Muscle of leg (tissue), 11 donors: ENCODE measurements around the gene POGLUT3. TPM values are rescaled to one million over a fixed set of nuclear protein-coding genes. Genes with fewer than 3 reads are reported as not detected.

Experiments
- DNase-seq: peaks from one replicate; pipeline ENCODE4 v3.0.0; 2013
- H3K27ac ChIP-seq: one replicate; pipeline ENCODE4 v1.5.1; 2013; ENCODE audit warnings: mild to moderate bottlenecking, low read length, control low read depth
- H3K27me3 ChIP-seq: one replicate; pipeline ENCODE4 v1.6.1; 2013; ENCODE audit warnings: low read length; ENCODE audit not compliant: control insufficient read depth, insufficient read depth
- H3K36me3 ChIP-seq: one replicate; pipeline ENCODE4 v1.6.1; 2013; ENCODE audit warnings: low read length; ENCODE audit not compliant: control insufficient read depth, insufficient read depth
- H3K4me1 ChIP-seq: one replicate; pipeline ENCODE4 v1.6.1; 2013; ENCODE audit warnings: low read length; ENCODE audit not compliant: control insufficient read depth, insufficient read depth
- H3K4me3 ChIP-seq: one replicate; pipeline ENCODE4 v1.5.1; 2013; ENCODE audit warnings: low read length, control low read depth
- H3K9me3 ChIP-seq: replicated peaks from 2 replicates; pipeline ENCODE4 v1.6.1; 2013; ENCODE audit warnings: low read depth, low read length; ENCODE audit not compliant: control insufficient read depth
- WGBS: methylation state at CpG from one replicate; pipeline ENCODE4 v1.1.5; 2013; ENCODE audit warnings: missing lambda C conversion rate; ENCODE audit not compliant: insufficient coverage; 5-methylcytosine and 5-hydroxymethylcytosine counted together
- polyA plus RNA-seq, 8 donors: library from polyadenylated mRNA; unstranded; fragments of 120-200 nt; gene quantifications; one replicate each; pipeline versions ENCODE4 v1.2.1 to v1.2.3, GENCODE V29; 2013; ENCODE audit warnings: inconsistent platforms in 1 of 8, low replicate concordance in 1 of 8; ENCODE audit not compliant: insufficient read length in 8 of 8, insufficient read depth in 1 of 8
- total RNA-seq: library from RNA; stranded (reverse); fragments of 120-200 nt; gene quantifications from one replicate; pipeline ENCODE4 v1.2.4, GENCODE V29; 2013

Gene POGLUT3
- total and polyA plus RNA-seq, 9 donors = 41.2 to 81.2 (median 56.1) TPM

GRCh38 chr11:108491936-108492335 lies 6.2 kb downstream of the POGLUT3 start:
- H3K4me3 ChIP-seq = no peak overlapping the region
- no peak overlapping the region for H3K27ac ChIP-seq
- H3K4me1 ChIP-seq = peaks cover 4% of the 10 kb centered on the region
- no peak for DNase-seq
- no peaks in the 10 kb centered on the region for H3K27me3 ChIP-seq
- H3K36me3 ChIP-seq = peaks cover 24% of the 10 kb centered on the region
- WGBS = 83% methylated on average over 1 of the region's 3 CpGs
- no peaks in the 10 kb centered on the region for H3K9me3 ChIP-seq

DNA sequence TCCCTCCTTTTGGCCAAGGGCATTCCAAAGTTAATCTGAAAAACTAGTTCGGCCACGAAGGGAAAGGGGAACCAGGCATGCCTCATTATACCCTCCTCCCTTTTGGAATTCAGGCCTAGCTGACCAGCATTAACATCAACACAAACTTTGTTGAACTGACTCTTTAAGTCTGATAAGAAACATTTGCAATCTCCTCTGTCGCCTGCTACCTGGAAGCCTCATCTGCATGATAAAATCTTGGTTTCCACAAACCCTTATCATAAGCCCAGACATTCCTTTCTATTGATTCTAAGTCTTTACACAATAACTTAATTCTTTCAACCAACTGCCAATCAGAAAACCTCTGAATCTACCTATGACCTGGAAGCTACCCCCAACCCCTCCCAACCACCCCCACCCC lies 11.4 kb downstream of the POGLUT3 start:
- Histone ChIP-seq H3K27ac (no peak overlapping the region), H3K4me1 (no peaks in the 10 kb centered on the region), H3K9me3 (no peaks in the 10 kb centered on the region), H3K36me3 (peaks cover 54% of the 10 kb centered on the region), H3K4me3 (no peak overlapping the region), H3K27me3 (no peaks in the 10 kb centered on the region)
- 87% methylated on average over 3 of the region's 3 CpGs for WGBS
- DNase-seq = no peak

- no peak overlapping the region for H3K4me3 ChIP-seq
- no peaks in the 10 kb centered on the region for H3K27me3 ChIP-seq
- H3K27ac ChIP-seq = no peak overlapping the region
- no peak for DNase-seq
- peaks cover 55% of the 10 kb centered on the region for H3K36me3 ChIP-seq
- no CpG with 5 or more reads among the region's 3 CpGs for WGBS
- no peaks in the 10 kb centered on the region for H3K9me3 ChIP-seq
- no peaks in the 10 kb centered on the region for H3K4me1 ChIP-seq
Observed at GRCh38 chr11:108486331-108486730, 11.9 kb downstream of the POGLUT3 start.

- H3K9me3 ChIP-seq = no peaks in the 10 kb centered on the region
- no peak for DNase-seq
- no peaks in the 10 kb centered on the region for H3K27me3 ChIP-seq
- no peak overlapping the region for H3K4me3 ChIP-seq
- H3K27ac ChIP-seq = no peak overlapping the region
- no peaks in the 10 kb centered on the region for H3K4me1 ChIP-seq
- peaks cover 47% of the 10 kb centered on the region for H3K36me3 ChIP-seq
Observed at GRCh38 chr11:108483163-108483562, 15.0 kb downstream of the POGLUT3 start.

GRCh38 chr11:108474664-108475463 lies 23.3 kb downstream of the POGLUT3 start:
- Histone ChIP-seq H3K4me3 (no peak overlapping the region), H3K27ac (no peak overlapping the region), H3K27me3 (no peaks in the 10 kb centered on the region), H3K9me3 (no peaks in the 10 kb centered on the region), H3K36me3 (peaks cover 35% of the 10 kb centered on the region), H3K4me1 (no peaks in the 10 kb centered on the region)
- WGBS = 90% methylated on average over 8 of the region's 11 CpGs
- no peak for DNase-seq

GRCh38 chr11:108472681-108473080 lies 25.5 kb downstream of the POGLUT3 start:
- Histone ChIP-seq H3K4me1 (peaks cover 4% of the 10 kb centered on the region), H3K9me3 (no peaks in the 10 kb centered on the region), H3K36me3 (peaks cover 27% of the 10 kb centered on the region), H3K4me3 (no peak overlapping the region), H3K27ac (no peak overlapping the region), H3K27me3 (no peaks in the 10 kb centered on the region)
- WGBS = no CpG with 5 or more reads among the region's 1 CpG
- DNase-seq = no peak

DNA sequence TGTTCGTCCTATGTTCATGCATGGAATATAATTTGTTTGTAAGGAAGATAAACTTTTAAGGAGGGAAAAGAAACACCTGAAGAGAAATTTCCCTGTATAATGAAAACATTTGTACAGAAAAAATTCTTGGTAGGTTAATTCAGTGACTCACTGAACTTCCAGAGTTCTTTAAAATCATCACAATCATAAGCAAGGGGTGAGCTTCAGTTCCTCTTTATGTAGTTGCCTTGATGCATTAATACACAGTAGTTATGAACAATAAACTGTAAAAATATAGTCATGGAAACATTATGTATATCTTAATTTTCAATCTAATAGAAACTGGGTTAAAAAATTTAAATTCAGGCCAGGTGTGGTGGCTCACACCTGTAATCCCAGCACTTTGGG lies 29.7 kb downstream of the POGLUT3 start:
- H3K4me1 ChIP-seq = peaks cover 9% of the 10 kb centered on the region
- WGBS = no CpG with 5 or more reads among the region's 1 CpG
- DNase-seq = no peak
- H3K9me3 ChIP-seq = no peaks in the 10 kb centered on the region
- H3K27me3 ChIP-seq = no peaks in the 10 kb centered on the region
- H3K36me3 ChIP-seq = peaks cover 3% of the 10 kb centered on the region
- H3K27ac ChIP-seq = no peak overlapping the region
- H3K4me3 ChIP-seq = no peak overlapping the region

DNA sequence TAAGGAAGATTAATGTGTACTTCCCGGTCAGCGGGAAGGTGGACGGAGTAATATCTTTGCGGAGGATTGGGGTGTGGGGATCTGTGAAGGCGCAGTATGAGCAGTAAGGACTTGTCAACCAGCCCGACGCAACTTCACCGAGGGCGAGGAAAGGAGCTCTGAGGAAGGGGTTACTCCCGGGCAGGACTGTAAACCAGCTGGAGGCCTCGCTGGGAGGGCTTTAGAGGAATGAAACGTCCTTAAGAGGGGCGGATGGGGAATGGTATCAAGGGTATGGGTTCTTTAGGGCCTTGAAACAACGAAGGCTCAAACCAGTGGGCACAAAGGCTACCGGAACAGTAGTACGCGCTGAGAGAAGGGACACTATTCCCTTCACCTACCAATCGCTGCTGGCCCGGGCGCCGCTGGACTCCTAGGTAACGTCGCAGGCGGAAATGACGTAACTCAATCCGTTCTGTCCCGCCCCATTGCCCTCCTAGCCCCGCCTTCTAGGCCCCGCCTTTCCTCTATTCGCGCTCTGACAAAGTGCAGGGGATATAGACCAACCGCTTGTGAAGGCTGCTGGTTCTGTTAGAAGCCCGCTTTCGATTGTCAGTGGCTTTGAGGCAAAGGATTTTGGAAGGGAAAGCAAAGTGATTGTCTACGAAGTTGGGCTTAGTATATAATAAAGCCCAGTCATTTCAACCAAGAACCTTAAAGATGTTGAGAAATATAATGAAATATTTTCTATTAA lies 30.9 kb downstream of the POGLUT3 start, which contains the start of gene C11orf65:
TSS of gene C11orf65 (minus strand) at position 439 of the 733 bp plus-strand sequence. CDS start 5,970 bp downstream, outside the sequence.
- no peaks in the 10 kb centered on the region for H3K36me3 ChIP-seq
- 0% methylated on average over 20 of the region's 35 CpGs for WGBS
- no peaks in the 10 kb centered on the region for H3K9me3 ChIP-seq
- no peaks in the 10 kb centered on the region for H3K27me3 ChIP-seq
- peak; percentile 99 for DNase-seq
- H3K4me3 ChIP-seq = peak within 1 kb of the TSS; percentile 84
- peak within 1 kb of the TSS; percentile 100 for H3K27ac ChIP-seq
- peaks cover 9% of the 10 kb centered on the region for H3K4me1 ChIP-seq

DNA sequence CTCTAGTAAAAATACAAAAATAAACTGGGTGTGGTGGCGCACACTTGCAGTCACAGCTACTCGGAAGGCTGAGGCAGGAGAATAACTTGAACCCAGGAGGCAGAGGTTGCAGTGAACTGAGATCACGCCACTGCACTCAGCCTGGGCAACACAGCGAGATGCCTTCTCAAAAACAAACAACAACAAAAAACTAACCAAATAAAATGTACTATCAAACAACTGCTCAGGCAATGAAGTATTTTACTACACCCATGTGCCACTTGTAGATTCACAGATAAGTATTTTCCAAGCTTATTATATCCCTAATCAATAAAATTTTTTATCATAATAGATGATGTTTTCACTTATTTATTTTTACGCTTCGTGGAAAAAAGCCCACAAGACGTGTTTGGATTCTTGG lies 31.8 kb downstream of the POGLUT3 start:
- WGBS = no CpG with 5 or more reads among the region's 7 CpGs
- Histone ChIP-seq H3K4me3 (peak overlapping the region; percentile 84), H3K27ac (peak overlapping the region; percentile 100), H3K4me1 (peaks cover 9% of the 10 kb centered on the region), H3K36me3 (no peaks in the 10 kb centered on the region), H3K27me3 (no peaks in the 10 kb centered on the region), H3K9me3 (no peaks in the 10 kb centered on the region)
- DNase-seq = no peak

- no peaks in the 10 kb centered on the region for H3K27me3 ChIP-seq
- WGBS = no CpG with 5 or more reads among the region's 2 CpGs
Observed at GRCh38 chr11:108453207-108453835, 44.9 kb downstream of the POGLUT3 start.

More at GRCh38 chr11:108453207-108453835, 44.9 kb downstream of the POGLUT3 start:
- peaks cover 6% of the 10 kb centered on the region for H3K9me3 ChIP-seq
- no peak overlapping the region for H3K4me3 ChIP-seq
- no peaks in the 10 kb centered on the region for H3K36me3 ChIP-seq
- no peak for DNase-seq
- no peaks in the 10 kb centered on the region for H3K4me1 ChIP-seq
- no peak overlapping the region for H3K27ac ChIP-seq
